CD4-positive, alpha-beta T cell treated with Interleukin-4 for 1 hour (primary cell): Measurements from ENCODE around the gene TTC22.

Source experiments
- DNase-seq, 2 donors: peaks; one replicate each; pipeline ENCODE4 v3.0.0-alpha.2; 2020 to 2022

Gene TTC22

GRCh38 chr1:54806931-54807611 is 5.9 kb upstream of the TTC22 start:
- DNase-seq: peak; percentile 57 to 59

GRCh38 chr1:54805981-54806381 is 4.9 kb upstream of the TTC22 start:
- DNase-seq: no peak

- no peak for DNase-seq
Measured at GRCh38 chr1:54805466-54805865, 4.3 kb upstream of the TTC22 start.

- DNase-seq: no peak
Measured at GRCh38 chr1:54804471-54805132, 3.5 kb upstream of the TTC22 start.

GRCh38 chr1:54803761-54804470 is 2.8 kb upstream of the TTC22 start:
- no peak for DNase-seq

- DNase-seq: no peak
Measured at GRCh38 chr1:54800041-54800898, 853 bp downstream of the TTC22 start.

- peak in 1 of 2 donors; percentile 18 for DNase-seq
Measured at GRCh38 chr1:54798769-54799641, 2.1 kb downstream of the TTC22 start.

- no peak for DNase-seq
Measured at GRCh38 chr1:54798206-54798605, 2.9 kb downstream of the TTC22 start.

GRCh38 chr1:54796902-54797301 is 4.2 kb downstream of the TTC22 start:
- DNase-seq: no peak

GRCh38 chr1:54795841-54796468 is 5.2 kb downstream of the TTC22 start:
- no peak for DNase-seq

GRCh38 chr1:54795356-54795665 is 5.8 kb downstream of the TTC22 start:
- DNase-seq: no peak

- DNase-seq: no peak
Measured at GRCh38 chr1:54794451-54795355, 6.4 kb downstream of the TTC22 start.

- no peak for DNase-seq
Measured at GRCh38 chr1:54792686-54793282, 8.3 kb downstream of the TTC22 start.

- DNase-seq: peak; percentile 30 to 38
Measured at GRCh38 chr1:54791880-54792522, 9.1 kb downstream of the TTC22 start.

- DNase-seq: no peak
Measured at GRCh38 chr1:54788459-54788858, 12.7 kb downstream of the TTC22 start.

GRCh38 chr1:54787604-54788003 is 13.5 kb downstream of the TTC22 start:
- DNase-seq: no peak

- DNase-seq: no peak
Measured at GRCh38 chr1:54786778-54787177, 14.3 kb downstream of the TTC22 start.

GRCh38 chr1:54784066-54784465 is 17.1 kb downstream of the TTC22 start:
- no peak for DNase-seq

- DNase-seq: no peak
Measured at GRCh38 chr1:54782588-54782987, 18.5 kb downstream of the TTC22 start.

- no peak for DNase-seq
Measured at GRCh38 chr1:54782156-54782555, 19.0 kb downstream of the TTC22 start.
